GM23338 (cell line): ENCODE data around the gene NPB. TPM values are rescaled to one million over a fixed set of nuclear protein-coding genes. Genes with fewer than 3 reads are reported as not detected.

Experiments used
- ATAC-seq: fragments of 200-7000 bp; cut with Tn5 transposase; 3 replicates; pipeline ENCODE4 v1.9.1; 2020
- DNase-seq: peaks from one replicate; pipeline ENCODE4 v3.0.0-alpha.2; 2015; ENCODE audit warnings: low spot score
- H2AFZ ChIP-seq: fragments of 200-600 bp; sonication (generic); 2 replicates; pipeline ENCODE4 v1.8.0; 2016; ENCODE audit warnings: antibody characterized with exemption, mild to moderate bottlenecking, moderate library complexity
- H3F3A ChIP-seq: fragments of 200-600 bp; sonication (generic); replicated peaks from 2 replicates; pipeline ENCODE4 v1.8.0; 2017; ENCODE audit warnings: antibody characterized with exemption, mixed run types, low read depth
- H3K27ac ChIP-seq: fragments of 200-600 bp; sonication (generic); 2 replicates; pipeline ENCODE4 v1.6.1; 2016; ENCODE audit warnings: low read depth
- H3K27me3 ChIP-seq: fragments of 200-600 bp; sonication (generic); 2 replicates; pipeline ENCODE4 v1.8.0; 2016; ENCODE audit warnings: mild to moderate bottlenecking, mixed run types, moderate library complexity; ENCODE audit not compliant: insufficient read depth
- H3K36me3 ChIP-seq: fragments of 200-600 bp; sonication (generic); 2 replicates; pipeline ENCODE4 v1.8.0; 2016; ENCODE audit warnings: mild to moderate bottlenecking; ENCODE audit not compliant: insufficient read depth
- H3K4me1 ChIP-seq: fragments of 200-600 bp; sonication (generic); 2 replicates; pipeline ENCODE4 v1.8.0; 2016; ENCODE audit warnings: mild to moderate bottlenecking, moderate library complexity; ENCODE audit not compliant: insufficient read depth
- H3K4me2 ChIP-seq: fragments of 200-600 bp; sonication (generic); 2 replicates; pipeline ENCODE4 v1.7.1; 2017; ENCODE audit warnings: mixed run types
- H3K4me3 ChIP-seq: fragments of 200-600 bp; sonication (generic); 2 replicates; pipeline ENCODE4 v1.6.1; 2016; ENCODE audit warnings: mixed run types
- H3K79me2 ChIP-seq: fragments of 200-600 bp; sonication (generic); replicated peaks from 2 replicates; pipeline ENCODE4 v1.8.0; 2017; ENCODE audit warnings: mild to moderate bottlenecking; ENCODE audit not compliant: insufficient read depth
- H3K9me2 ChIP-seq: fragments of 200-600 bp; sonication (generic); 2 replicates; pipeline ENCODE4 v1.8.0; 2017; ENCODE audit not compliant: insufficient read depth
- H4K20me1 ChIP-seq: fragments of 200-600 bp; sonication (generic); replicated peaks from 2 replicates; pipeline ENCODE4 v1.8.0; 2017; ENCODE audit warnings: mild to moderate bottlenecking; ENCODE audit not compliant: insufficient read depth
- H3K27ac Mint-ChIP-seq: 2 replicates; pipeline ENCODE4 v1.8.0; 2020; ENCODE audit warnings: inconsistent platforms, mild to moderate bottlenecking, moderate library complexity, mixed read lengths
- H3K27me3 Mint-ChIP-seq: 3 replicates; pipeline ENCODE4 v1.8.0; 2022; ENCODE audit warnings: low read depth, mild to moderate bottlenecking, moderate library complexity, mixed read lengths, inconsistent platforms; ENCODE audit not compliant: insufficient read depth, poor library complexity
- H3K36me3 Mint-ChIP-seq: 3 replicates; pipeline ENCODE4 v1.8.0; 2021; ENCODE audit warnings: low read depth, mild to moderate bottlenecking, inconsistent platforms, moderate library complexity, mixed read lengths
- H3K4me1 Mint-ChIP-seq: 3 replicates; pipeline ENCODE4 v1.8.0; 2020; ENCODE audit warnings: mild to moderate bottlenecking, inconsistent platforms, mixed read lengths
- H3K4me3 Mint-ChIP-seq: 3 replicates; pipeline ENCODE4 v1.8.0; 2021; ENCODE audit warnings: moderate library complexity, mild to moderate bottlenecking, inconsistent platforms, mixed read lengths
- H3K9me3 Mint-ChIP-seq: 3 replicates; pipeline ENCODE4 v1.8.0; 2020; ENCODE audit warnings: moderate library complexity, mild to moderate bottlenecking, inconsistent platforms, mixed read lengths
- CREB1 ChIP-seq: fragments of 250-450 bp; sonication (Bioruptor Pico); IDR thresholded peaks from 2 replicates; pipeline ENCODE4 v1.5.0; 2020; ENCODE audit warnings: low read depth, mild to moderate bottlenecking, moderate library complexity
- ETS1 ChIP-seq: IDR thresholded peaks from 2 replicates; pipeline ENCODE4 v1.6.1; 2016; ENCODE audit warnings: antibody characterized with exemption
- NANOG ChIP-seq: IDR thresholded peaks from 2 replicates; pipeline ENCODE4 v1.6.1; 2016; ENCODE audit warnings: antibody characterized with exemption, borderline replicate concordance
- POLR2AphosphoS5 ChIP-seq: IDR thresholded peaks from 2 replicates; pipeline ENCODE4 v1.6.1; 2016; ENCODE audit warnings: antibody characterized with exemption, low read depth
- STAT1 ChIP-seq: IDR thresholded peaks from one replicate; pipeline ENCODE4 v1.6.1; 2016; ENCODE audit warnings: antibody characterized with exemption; ENCODE audit not compliant: unreplicated experiment
- ZNF114 ChIP-seq: fragments of 250-450 bp; sonication (Bioruptor Pico); IDR thresholded peaks from 2 replicates; pipeline ENCODE4 v1.5.0; 2020; ENCODE audit warnings: mild to moderate bottlenecking, moderate library complexity
- polyA plus RNA-seq: library from polyadenylated mRNA; unstranded; fragments of >200 nt; fragmentation: Nextera tagmentation; extraction: Ambion mirVana; gene quantifications from 2 replicates; pipeline ENCODE4 v1.2.1, GENCODE V29; 2016
- total RNA-seq: library from RNA; depleted of rRNA; stranded (reverse); fragments of >200 nt; shearing (Covaris generic); gene quantifications from 2 replicates; pipeline ENCODE4 v1.2.3, GENCODE V29; 2014

Gene NPB
- total and polyA plus RNA-seq, 2 experiments from 2014 or later = 3.6 to 3.8 TPM

- peak overlapping the region; percentile 85 for H3K4me3 Mint-ChIP-seq
- H3K4me1 Mint-ChIP-seq = peaks cover 38% of the 10 kb centered on the region
- H3K4me3 ChIP-seq = peak overlapping the region; percentile 85
- peaks cover 13% of the 10 kb centered on the region; the same call in 2 of the 3 replicates for H3K36me3 Mint-ChIP-seq
- peak overlapping the region; percentile 92; the same call in 1 of the 2 replicates for H3K27ac ChIP-seq
- peaks cover 10% of the 10 kb centered on the region for H4K20me1 ChIP-seq
- H3K9me2 ChIP-seq = no peaks in the 10 kb centered on the region
- peaks cover 53% of the 10 kb centered on the region for H3K79me2 ChIP-seq
- peaks cover 19% of the 10 kb centered on the region for H3F3A ChIP-seq
- ATAC-seq = peak; percentile 3
- H3K27me3 ChIP-seq = peaks cover 10% of the 10 kb centered on the region; the same call in 1 of the 2 replicates
- DNase-seq = peak; percentile 79
- peak overlapping the region; percentile 96 for H3K4me2 ChIP-seq
- peaks cover 26% of the 10 kb centered on the region; the same call in 1 of the 2 replicates for H3K4me1 ChIP-seq
- no peaks in the 10 kb centered on the region for H3K36me3 ChIP-seq
- TF ChIP-seq ZNF114 (no peak), POLR2AphosphoS5 (peak; percentile 48; the same call in 1 of the 2 replicates), CREB1 (peak; percentile 58; the same call in 1 of the 2 replicates)
- H3K27ac Mint-ChIP-seq = peak overlapping the region; percentile 88
- H3K27me3 Mint-ChIP-seq = peaks cover 31% of the 10 kb centered on the region
- H3K9me3 Mint-ChIP-seq = no peaks in the 10 kb centered on the region
- H2AFZ ChIP-seq = no peak overlapping the region
Observed at GRCh38 chr17:81926451-81927151, 24.6 kb downstream of the NPB start.

GRCh38 chr17:81927152-81927652 is 25.2 kb downstream of the NPB start:
- Histone ChIP-seq H4K20me1 (peaks cover 6% of the 10 kb centered on the region), H3K79me2 (peaks cover 47% of the 10 kb centered on the region), H3K9me2 (no peaks in the 10 kb centered on the region), H3K4me2 (peak overlapping the region; percentile 96), H2AFZ (no peak overlapping the region), H3F3A (peaks cover 22% of the 10 kb centered on the region), H3K27ac (peak overlapping the region; percentile 92; the same call in 1 of the 2 replicates), H3K27me3 (peaks cover 10% of the 10 kb centered on the region; the same call in 1 of the 2 replicates), H3K4me3 (peak overlapping the region; percentile 85), H3K36me3 (no peaks in the 10 kb centered on the region), H3K4me1 (peaks cover 26% of the 10 kb centered on the region; the same call in 1 of the 2 replicates)
- Mint-ChIP-seq H3K9me3 (no peaks in the 10 kb centered on the region), H3K36me3 (peaks cover 7% of the 10 kb centered on the region; the same call in 2 of the 3 replicates), H3K27ac (no peak overlapping the region), H3K27me3 (peaks cover 30% of the 10 kb centered on the region), H3K4me1 (peaks cover 36% of the 10 kb centered on the region), H3K4me3 (peak overlapping the region; percentile 85; the same call in 2 of the 3 replicates)
- TF ChIP-seq NANOG (no peak), ZNF114 (no peak), ETS1 (no peak), STAT1 (no peak)
- ATAC-seq (no peak), DNase-seq (no peak)
